MCF 10A (cell line): ENCODE results near the gene HJURP. TPM values are rescaled to one million over a fixed set of nuclear protein-coding genes. Genes with fewer than 3 reads are reported as not detected.

ENCODE experiments used
- BruUV-seq: library from RNA; stranded (reverse); fragments of 400-500 nt; replicated peaks from 2 replicates; lab custom pipeline; 2021; lab: Mats Ljungman, UMichigan
- CTCF ChIA-PET: fragments of 300-600 bp; sonication (Branson Sonifier 250); formaldehyde crosslinking; extraction: SDS; loops from one replicate; lab custom pipeline; 2021; ENCODE audit warnings: antibody characterized with exemption, inconsistent platforms; lab: Yijun Ruan, JAX
- POLR2A ChIA-PET: fragments of 300-600, 350-650 bp; sonication (Branson Sonifier 250); formaldehyde crosslinking; extraction: SDS; loops from one replicate; lab custom pipeline; 2020; ENCODE audit warnings: antibody characterized with exemption, inconsistent platforms; lab: Yijun Ruan, JAX
- DNase-seq: peaks from one replicate; pipeline ENCODE4 v3.0.0-alpha.2; 2018; ENCODE audit not compliant: unreplicated experiment
- H3K27ac Mint-ChIP-seq: one replicate; pipeline ENCODE4 v1.8.0; 2022; ENCODE audit warnings: mild to moderate bottlenecking, low read depth, mixed read lengths; ENCODE audit not compliant: unreplicated experiment
- H3K27me3 Mint-ChIP-seq: one replicate; pipeline ENCODE4 v1.8.0; 2022; ENCODE audit warnings: mixed read lengths; ENCODE audit not compliant: insufficient read depth, unreplicated experiment
- H3K36me3 Mint-ChIP-seq: one replicate; pipeline ENCODE4 v1.8.0; 2022; ENCODE audit warnings: mild to moderate bottlenecking, moderate library complexity, mixed read lengths; ENCODE audit not compliant: insufficient read depth, unreplicated experiment
- H3K4me1 Mint-ChIP-seq: one replicate; pipeline ENCODE4 v1.8.0; 2022; ENCODE audit warnings: mixed read lengths; ENCODE audit not compliant: insufficient read depth, unreplicated experiment
- H3K4me3 Mint-ChIP-seq: one replicate; pipeline ENCODE4 v1.8.0; 2022; ENCODE audit warnings: mild to moderate bottlenecking, moderate library complexity, mixed read lengths; ENCODE audit not compliant: unreplicated experiment
- H3K9me3 Mint-ChIP-seq: one replicate; pipeline ENCODE4 v1.8.0; 2022; ENCODE audit warnings: mixed read lengths; ENCODE audit not compliant: unreplicated experiment
- intact Hi-C: fragments of 100-400 bp; cut with micrococcal nuclease; formaldehyde crosslinking; loops from 2 replicates; pipeline ENCODE4 v1.14.1; 2022
- total RNA-seq: library from RNA; stranded (reverse); gene quantifications from 2 replicates; pipeline ENCODE4 v1.2.3, GENCODE V29; 2022
- TF ChIP-seq, protein P1 (sequence below): fragments of 200-600 bp; IDR thresholded peaks from one replicate; pipeline ENCODE4 v1.8.0; 2022; ENCODE audit warnings: antibody characterized with exemption, mild to moderate bottlenecking; ENCODE audit not compliant: unreplicated experiment

HJURP gene
- total RNA-seq, 1 experiment from 2014 or later = 29.3 TPM

GRCh38 chr2:233817995-233818638 is 36.2 kb downstream of the HJURP start:
- no peak overlapping the region for H3K4me3 Mint-ChIP-seq
- TF ChIP-seq, protein P1, sequence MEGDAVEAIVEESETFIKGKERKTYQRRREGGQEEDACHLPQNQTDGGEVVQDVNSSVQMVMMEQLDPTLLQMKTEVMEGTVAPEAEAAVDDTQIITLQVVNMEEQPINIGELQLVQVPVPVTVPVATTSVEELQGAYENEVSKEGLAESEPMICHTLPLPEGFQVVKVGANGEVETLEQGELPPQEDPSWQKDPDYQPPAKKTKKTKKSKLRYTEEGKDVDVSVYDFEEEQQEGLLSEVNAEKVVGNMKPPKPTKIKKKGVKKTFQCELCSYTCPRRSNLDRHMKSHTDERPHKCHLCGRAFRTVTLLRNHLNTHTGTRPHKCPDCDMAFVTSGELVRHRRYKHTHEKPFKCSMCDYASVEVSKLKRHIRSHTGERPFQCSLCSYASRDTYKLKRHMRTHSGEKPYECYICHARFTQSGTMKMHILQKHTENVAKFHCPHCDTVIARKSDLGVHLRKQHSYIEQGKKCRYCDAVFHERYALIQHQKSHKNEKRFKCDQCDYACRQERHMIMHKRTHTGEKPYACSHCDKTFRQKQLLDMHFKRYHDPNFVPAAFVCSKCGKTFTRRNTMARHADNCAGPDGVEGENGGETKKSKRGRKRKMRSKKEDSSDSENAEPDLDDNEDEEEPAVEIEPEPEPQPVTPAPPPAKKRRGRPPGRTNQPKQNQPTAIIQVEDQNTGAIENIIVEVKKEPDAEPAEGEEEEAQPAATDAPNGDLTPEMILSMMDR = no peak
- POLR2A ChIA-PET = interaction anchor here (1.1 kb wide), 1 partner anchor 57 kb away, joined by 3 read pairs; no protein-coding TSS in a partner anchor
- H3K27me3 Mint-ChIP-seq = no peaks in the 10 kb centered on the region
- no peaks in the 10 kb centered on the region for H3K36me3 Mint-ChIP-seq
- BruUV-seq = no TSS peak
- intact Hi-C loops = no loop called here
- H3K27ac Mint-ChIP-seq = no peak overlapping the region
- DNase-seq = no peak
- no peaks in the 10 kb centered on the region for H3K9me3 Mint-ChIP-seq
- CTCF ChIA-PET = interaction anchor here (0.6 kb wide), 2 partner anchors 679 to 758 kb away, joined by 3 read pairs; partner anchors contain the start of gene ARL4C
- H3K4me1 Mint-ChIP-seq = no peaks in the 10 kb centered on the region

GRCh38 chr2:233817361-233817911 is 36.9 kb downstream of the HJURP start:
- Mint-ChIP-seq H3K27me3 (no peaks in the 10 kb centered on the region), H3K4me3 (no peak overlapping the region), H3K27ac (no peak overlapping the region), H3K9me3 (no peaks in the 10 kb centered on the region), H3K36me3 (no peaks in the 10 kb centered on the region), H3K4me1 (no peaks in the 10 kb centered on the region)
- ChIA-PET POLR2A (interaction anchor here (1.1 kb wide), 1 partner anchor 56 kb away, joined by 3 read pairs; no protein-coding TSS in a partner anchor), CTCF (no interaction called here)
- TF ChIP-seq, protein P1 = no peak
- DNase-seq = no peak
- BruUV-seq = no TSS peak
- intact Hi-C loops = no loop called here

DNA sequence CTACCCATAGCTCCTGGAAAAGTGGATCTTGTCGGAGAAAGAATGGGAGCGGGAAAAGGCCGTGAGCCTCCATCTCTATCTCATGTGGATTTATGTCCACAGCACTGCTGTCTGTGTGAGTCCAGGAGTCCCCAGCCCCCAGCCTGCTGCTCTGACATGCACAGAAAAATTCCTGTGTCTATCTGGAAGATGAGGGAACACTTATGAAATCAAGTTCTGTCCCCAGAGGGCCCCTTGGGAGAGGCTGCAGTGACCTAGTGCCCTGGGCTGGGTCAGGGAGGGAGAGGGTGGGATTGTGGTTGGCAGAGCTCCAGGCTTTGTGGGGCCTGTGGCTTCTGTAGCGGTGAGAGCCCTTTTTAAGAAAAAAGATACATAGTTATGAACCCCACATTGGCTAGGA is 37.6 kb downstream of the HJURP start:
- Mint-ChIP-seq H3K4me1 (no peaks in the 10 kb centered on the region), H3K27me3 (no peaks in the 10 kb centered on the region), H3K36me3 (no peaks in the 10 kb centered on the region), H3K9me3 (no peaks in the 10 kb centered on the region), H3K4me3 (no peak overlapping the region), H3K27ac (no peak overlapping the region)
- ChIA-PET POLR2A (interaction anchor here (1.1 kb wide), 1 partner anchor 56 kb away, joined by 3 read pairs; no protein-coding TSS in a partner anchor), CTCF (no interaction called here)
- intact Hi-C loops = no loop called here
- no TSS peak for BruUV-seq
- DNase-seq = no peak
- TF ChIP-seq, protein P1 = no peak

DNA sequence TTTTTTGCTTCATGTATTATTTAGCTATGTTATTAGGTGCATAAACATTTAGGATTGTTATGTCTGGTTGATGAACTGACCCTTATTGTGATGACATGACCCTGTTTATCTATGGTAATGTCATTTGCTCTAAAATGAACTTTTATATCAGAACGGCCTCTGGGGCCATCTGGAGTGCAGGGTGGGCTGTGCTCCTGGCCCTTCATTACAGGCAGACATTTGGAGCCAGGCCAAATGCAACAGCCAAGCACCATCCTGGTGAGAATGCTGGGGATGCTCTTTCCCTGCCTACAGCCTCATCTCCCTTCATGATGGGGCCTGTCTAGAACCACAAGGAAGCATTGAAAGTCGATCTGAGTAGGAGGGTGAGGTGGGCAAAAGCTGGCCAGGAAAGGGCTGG is 38.0 kb downstream of the HJURP start:
- no TSS peak for BruUV-seq
- Mint-ChIP-seq H3K4me1 (no peaks in the 10 kb centered on the region), H3K4me3 (no peak overlapping the region), H3K27me3 (no peaks in the 10 kb centered on the region), H3K27ac (no peak overlapping the region), H3K9me3 (no peaks in the 10 kb centered on the region), H3K36me3 (no peaks in the 10 kb centered on the region)
- TF ChIP-seq, protein P1 = no peak
- intact Hi-C loops = no loop called here
- CTCF ChIA-PET = no interaction called here
- DNase-seq = no peak
- POLR2A ChIA-PET = no interaction called here
